ENCODE data around the gene MFAP4. TPM values are rescaled to one million over a fixed set of nuclear protein-coding genes. Genes with fewer than 3 reads are reported as not detected.

MFAP4 gene
- total and polyA plus RNA-seq, 9 of the 15 experiments (the other 6 are each of a cell fraction or from before 2014, with no cell fraction given), result 0.07 to 0.24 TPM; not detected in 7

GRCh38 chr17:19347323-19348080 lies 39.5 kb downstream of the MFAP4 start:
- Histone ChIP-seq H3K4me1 (replicated peaks in 1 of 2; ENCODE audit: control insufficient read depth in 2 of 2, insufficient read depth in 2 of 2, low read length in 2 of 2) (peaks cover 22 to 43% of the 10 kb centered on the region in 2 experiments), H3K36me3 (ENCODE audit: control insufficient read depth, insufficient read depth, low read length) (no peaks in the 10 kb centered on the region), H3K9ac (ENCODE audit: insufficient read depth in 1 of 2, low read depth in 2 of 2, low read length in 2 of 2) (peak overlapping the region in 1 of 2 experiments; percentile 72; a peak in 3 of 4 replicates), H3K4me3 (no peak overlapping the region), H3K9me1 (ENCODE audit: control insufficient read depth, insufficient read depth, low read length) (no peaks in the 10 kb centered on the region), H3K27me3 (ENCODE audit: control insufficient read depth in 2 of 2, insufficient read depth in 2 of 2, low read length in 2 of 2) (no peaks in the 10 kb centered on the region), H2AFZ (ENCODE audit: low read depth, low read length) (peak overlapping the region; percentile 32; the same call in 1 of the 2 replicates), H3K27ac (ENCODE audit: extremely low read depth, low read depth, low read length) (peak overlapping the region; percentile 79; the same call in 2 of the 3 replicates), H3K4me2 (ENCODE audit: insufficient read depth, low read length) (peak overlapping the region; percentile 29; the same call in 1 of the 2 replicates), H3K79me2 (ENCODE audit: control insufficient read depth, insufficient read depth, low read length) (no peaks in the 10 kb centered on the region), H4K20me1 (replicated peaks; ENCODE audit: control insufficient read depth, insufficient read depth, low read length) (no peaks in the 10 kb centered on the region), H3K9me3 (replicated peaks; ENCODE audit: control insufficient read depth, insufficient read depth, low read depth, low read length) (no peaks in the 10 kb centered on the region)
- DNase-seq (ENCODE audit: extremely low read depth in 1 of 4, low spot score in 3 of 4) (no peak), FAIRE-seq (no peak), ATAC-seq (peak; percentile 29)
- BruUV-seq (replicated peaks), result no TSS peak
- POLR2A ChIA-PET, result interaction anchor here (0.6 to 1.2 kb wide), 3 partner anchors 17 to 33 kb away, joined by 3 read pairs; no protein-coding TSS in a partner anchor
- in situ Hi-C loops (cut with MboI), result no loop called here
- TF ChIP-seq ZNF668 (CRISPR knock-in tag; IDR thresholded peaks at IDR 0.05) (no peak), ZHX1 (conservative IDR thresholded peaks at IDR 0.05; ENCODE audit: low read length) (no peak), ZSCAN32 (CRISPR knock-in tag; IDR thresholded peaks at IDR 0.05) (no peak)
- 75% methylated on average over 13 of the region's 13 CpGs for WGBS (ENCODE audit: insufficient coverage, low coverage, missing lambda C conversion rate)
- CTCF ChIA-PET (ENCODE audit: low intra/inter-chr PET ratio), result no interaction called here
- intact Hi-C loops (cut with micrococcal nuclease), result no loop called here
